ENCODE measurements around the gene MSI2. TPM values are rescaled to one million over a fixed set of nuclear protein-coding genes. Genes with fewer than 3 reads are reported as not detected.

The MSI2 gene
- total RNA-seq, 1 donor from 2014 or later = 33.8 TPM

GRCh38 chr17:57601143-57601735 is 344.9 kb downstream of the MSI2 start:
- no peaks in the 10 kb centered on the region for H3K27me3 ChIP-seq (ENCODE audit: control insufficient read depth, insufficient read depth, low read length)
- no peak overlapping the region for H3K4me3 ChIP-seq (ENCODE audit: low read depth, low read length)
- no peak for DNase-seq (ENCODE audit: low read depth)
- H3K36me3 ChIP-seq (ENCODE audit: control insufficient read depth, insufficient read depth, low read length) = no peaks in the 10 kb centered on the region
- no peak for TF ChIP-seq CTCF (IDR thresholded peaks at IDR 0.05; ENCODE audit: insufficient read depth, low read length, poor library complexity, severe bottlenecking)

- TF ChIP-seq CTCF (IDR thresholded peaks at IDR 0.05; ENCODE audit: insufficient read depth, low read length, poor library complexity, severe bottlenecking) = no peak
- H3K27me3 ChIP-seq (ENCODE audit: control insufficient read depth, insufficient read depth, low read length) = no peaks in the 10 kb centered on the region
- no peaks in the 10 kb centered on the region for H3K36me3 ChIP-seq (ENCODE audit: control insufficient read depth, insufficient read depth, low read length)
- H3K4me3 ChIP-seq (ENCODE audit: low read depth, low read length) = no peak overlapping the region
- DNase-seq (ENCODE audit: low read depth) = no peak
These were observed 346.6 kb downstream of the MSI2 start for GRCh38 chr17:57602896-57603295.

DNA sequence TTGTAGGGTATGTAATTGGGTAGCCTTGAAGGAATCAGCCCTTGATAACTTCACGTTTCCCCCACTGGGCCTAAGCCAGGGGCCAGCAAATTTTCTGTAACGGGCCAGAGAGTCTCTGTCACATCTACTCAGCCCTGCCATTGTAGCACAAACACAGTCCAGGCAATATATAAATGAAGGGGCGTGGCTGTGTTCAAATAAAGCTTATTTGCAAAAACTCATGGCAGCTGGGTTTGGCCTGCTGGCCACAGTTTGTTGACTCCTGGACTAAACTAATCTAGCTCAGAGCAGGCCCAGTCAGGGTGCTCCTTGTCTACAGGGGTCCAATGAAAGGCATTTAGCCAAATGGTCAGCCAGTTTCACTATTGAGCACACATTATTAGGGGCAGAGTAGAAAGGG is 347.2 kb downstream of the MSI2 start:
- TF ChIP-seq CTCF (IDR thresholded peaks at IDR 0.05; ENCODE audit: insufficient read depth, low read length, poor library complexity, severe bottlenecking) = no peak
- no peak for DNase-seq (ENCODE audit: low read depth)

GRCh38 chr17:57603978-57604377 is 347.7 kb downstream of the MSI2 start:
- H3K27me3 ChIP-seq (ENCODE audit: control insufficient read depth, insufficient read depth, low read length) = no peaks in the 10 kb centered on the region
- no peaks in the 10 kb centered on the region for H3K36me3 ChIP-seq (ENCODE audit: control insufficient read depth, insufficient read depth, low read length)
- no peak overlapping the region for H3K4me3 ChIP-seq (ENCODE audit: low read depth, low read length)
- TF ChIP-seq CTCF (IDR thresholded peaks at IDR 0.05; ENCODE audit: insufficient read depth, low read length, poor library complexity, severe bottlenecking) = no peak
- no peak for DNase-seq (ENCODE audit: low read depth)

More for the DNA sequence above, 347.2 kb downstream of the MSI2 start:
- Histone ChIP-seq H3K4me3 (ENCODE audit: low read depth, low read length) (no peak overlapping the region), H3K36me3 (ENCODE audit: control insufficient read depth, insufficient read depth, low read length) (no peaks in the 10 kb centered on the region), H3K27me3 (ENCODE audit: control insufficient read depth, insufficient read depth, low read length) (no peaks in the 10 kb centered on the region)

DNA sequence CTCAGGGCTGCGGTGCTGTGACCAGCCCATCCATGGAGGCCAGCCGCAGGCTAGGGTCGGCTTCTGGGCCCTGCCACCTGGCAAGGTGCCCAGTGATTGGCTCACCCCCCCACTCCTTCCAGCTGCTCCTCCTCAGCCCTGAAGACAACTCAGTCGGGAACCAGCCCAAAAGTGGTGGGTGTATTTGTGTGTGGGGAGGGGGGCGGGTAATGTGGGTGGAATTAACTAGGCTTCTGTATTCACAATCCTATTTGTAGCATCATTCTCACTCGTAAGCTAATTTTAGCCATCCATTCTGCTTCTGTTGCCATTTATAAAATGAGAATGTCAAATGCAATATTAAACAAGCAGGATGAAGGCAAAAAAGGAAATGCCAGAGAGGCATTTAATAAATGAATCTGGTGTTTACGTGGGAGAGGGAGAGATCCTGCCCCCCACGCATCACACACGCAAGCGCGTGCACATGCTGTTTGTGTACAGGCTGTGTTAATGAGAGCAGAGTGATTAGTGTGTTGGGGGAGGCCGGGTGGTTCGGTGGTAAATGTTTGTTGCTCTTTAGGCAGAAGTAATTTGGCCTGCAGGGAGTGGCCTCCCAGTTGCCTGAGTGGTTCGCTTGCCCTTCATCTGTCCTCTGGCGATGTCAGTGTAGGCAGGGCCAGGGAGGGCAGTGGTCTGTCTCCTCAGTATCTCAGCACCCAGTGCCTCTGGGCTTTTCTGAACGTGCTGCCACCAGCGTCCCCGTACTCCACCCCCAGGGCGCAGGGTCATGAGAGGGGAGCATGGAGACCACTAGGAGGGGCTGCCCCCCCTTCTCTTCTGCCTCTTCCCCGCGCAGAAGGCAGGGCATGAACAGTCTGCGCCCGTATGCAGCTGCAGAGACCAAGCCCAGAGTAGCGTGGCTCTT is 348.7 kb downstream of the MSI2 start:
- Histone ChIP-seq H3K36me3 (ENCODE audit: control insufficient read depth, insufficient read depth, low read length) (no peaks in the 10 kb centered on the region), H3K27me3 (ENCODE audit: control insufficient read depth, insufficient read depth, low read length) (no peaks in the 10 kb centered on the region), H3K4me3 (ENCODE audit: low read depth, low read length) (no peak overlapping the region)
- no peak for TF ChIP-seq CTCF (IDR thresholded peaks at IDR 0.05; ENCODE audit: insufficient read depth, low read length, poor library complexity, severe bottlenecking)
- no peak for DNase-seq (ENCODE audit: low read depth)
